ENCODE data around the gene ZZZ3. TPM values are rescaled to one million over a fixed set of nuclear protein-coding genes. Genes with fewer than 3 reads are reported as not detected.
A peak's percentile ranks its signal among the peaks of the same experiment; 100 is the strongest.
"Not testable (repeated sequence)": the region's sequence is repeated elsewhere in the genome, so short reads cannot be mapped to it uniquely, and the experiment has no call there.

Gene ZZZ3
- 32.5 TPM for polyA plus RNA-seq (ENCODE audit: insufficient read length)

- DNase-seq, result peak; percentile 96
These were observed at the start of gene ZZZ3 for GRCh38 chr1:77682460-77683159. TSS of gene ZZZ3 (minus strand) at chr1:77682658. CDS start at chr1:77633354, 49,304 bp downstream.

GRCh38 chr1:77732090-77732489, 49.6 kb upstream of the ZZZ3 start:
- no peak for DNase-seq

- no peak for DNase-seq
These were observed 43.2 kb upstream of the ZZZ3 start for GRCh38 chr1:77725706-77726105.

- no peak for DNase-seq
These were observed 35.7 kb upstream of the ZZZ3 start for GRCh38 chr1:77718181-77718580.

- DNase-seq, result no peak
These were observed 33.6 kb upstream of the ZZZ3 start for GRCh38 chr1:77716065-77716464.

GRCh38 chr1:77709727-77710126, 27.3 kb upstream of the ZZZ3 start:
- no peak for DNase-seq

- DNase-seq, result no peak
These were observed 23.9 kb upstream of the ZZZ3 start for GRCh38 chr1:77706321-77706720.

- no peak for DNase-seq
These were observed 22.3 kb upstream of the ZZZ3 start for GRCh38 chr1:77704736-77705135.

- DNase-seq, result not testable (repeated sequence)
These were observed 17.2 kb upstream of the ZZZ3 start for GRCh38 chr1:77699673-77700072.

GRCh38 chr1:77697441-77697840, 15.0 kb upstream of the ZZZ3 start:
- DNase-seq, result no peak

GRCh38 chr1:77688939-77689338, 6.5 kb upstream of the ZZZ3 start:
- DNase-seq, result no peak

- peak; percentile 13 for DNase-seq
These were observed 5.1 kb upstream of the ZZZ3 start for GRCh38 chr1:77687519-77687906.

- no peak for DNase-seq
These were observed 4.5 kb upstream of the ZZZ3 start for GRCh38 chr1:77686796-77687518.

- peak; percentile 90 for DNase-seq
These were observed 996 bp upstream of the ZZZ3 start for GRCh38 chr1:77683160-77684148.

GRCh38 chr1:77680173-77680572, 2.3 kb downstream of the ZZZ3 start:
- no peak for DNase-seq

- no peak for DNase-seq
These were observed 3.5 kb downstream of the ZZZ3 start for GRCh38 chr1:77678660-77679610.

- not testable (repeated sequence) for DNase-seq
These were observed 7.7 kb downstream of the ZZZ3 start for GRCh38 chr1:77674807-77675206.

GRCh38 chr1:77673716-77674355, 8.6 kb downstream of the ZZZ3 start:
- no peak for DNase-seq

GRCh38 chr1:77673030-77673429, 9.4 kb downstream of the ZZZ3 start:
- no peak for DNase-seq

- DNase-seq, result no peak
These were observed 10.1 kb downstream of the ZZZ3 start for GRCh38 chr1:77672374-77672773.

- no peak for DNase-seq
These were observed 10.6 kb downstream of the ZZZ3 start for GRCh38 chr1:77671836-77672235.
